Hematopoietic multipotent progenitor cell treated with erythropoietin and hydrocortisone succinate and interleukin-3 and kit ligand, for 8 days (in vitro differentiated cells): ENCODE results near the gene CUBN.

Experiments
- DNase-seq: peaks from one replicate; pipeline ENCODE4 v3.0.0-alpha.2; 2015

CUBN gene

GRCh38 chr10:16811765-16812164, 317.8 kb downstream of the CUBN start:
- DNase-seq = no peak

- DNase-seq = no peak
Observed at GRCh38 chr10:16811292-16811691, 318.3 kb downstream of the CUBN start.

GRCh38 chr10:16809074-16809718, 320.4 kb downstream of the CUBN start:
- peak; percentile 71 for DNase-seq

GRCh38 chr10:16804123-16804522, 325.5 kb downstream of the CUBN start:
- no peak for DNase-seq

- DNase-seq = no peak
Observed at GRCh38 chr10:16803464-16803863, 326.1 kb downstream of the CUBN start.

GRCh38 chr10:16799621-16800020, 330.0 kb downstream of the CUBN start:
- DNase-seq = no peak

- DNase-seq = no peak
Observed at GRCh38 chr10:16798571-16798970, 331.0 kb downstream of the CUBN start.

- DNase-seq = no peak
Observed at GRCh38 chr10:16795410-16796073, 334.1 kb downstream of the CUBN start.

- no peak for DNase-seq
Observed at GRCh38 chr10:16794005-16794404, 335.6 kb downstream of the CUBN start.

GRCh38 chr10:16792675-16793074, 336.9 kb downstream of the CUBN start:
- no peak for DNase-seq

GRCh38 chr10:16789765-16790164, 339.8 kb downstream of the CUBN start:
- DNase-seq = no peak

GRCh38 chr10:16789261-16789660, 340.4 kb downstream of the CUBN start:
- no peak for DNase-seq

GRCh38 chr10:16788778-16789177, 340.8 kb downstream of the CUBN start:
- DNase-seq = no peak

GRCh38 chr10:16788125-16788524, 341.5 kb downstream of the CUBN start:
- no peak for DNase-seq

- peak; percentile 6 for DNase-seq
Observed at GRCh38 chr10:16787361-16787791, 342.2 kb downstream of the CUBN start.

GRCh38 chr10:16780338-16780880, 349.2 kb downstream of the CUBN start:
- DNase-seq = no peak

GRCh38 chr10:16779384-16779915, 350.2 kb downstream of the CUBN start:
- no peak for DNase-seq

GRCh38 chr10:16777473-16778370, 351.9 kb downstream of the CUBN start:
- DNase-seq = peak; percentile 75

- DNase-seq = no peak
Observed at GRCh38 chr10:16776896-16777295, 352.7 kb downstream of the CUBN start.
